Choroid plexus epithelial cell (primary cell): ENCODE measurements around the gene PHACTR4.
A peak's percentile ranks its signal among the peaks of the same experiment; 100 is the strongest.
"Not testable (repeated sequence)": the region's sequence is repeated elsewhere in the genome, so short reads cannot be mapped to it uniquely, and the experiment has no call there.

Source experiments
- DNase-seq: peaks from one replicate; pipeline ENCODE4 v3.0.0-alpha.2; 2010; ENCODE audit warnings: low read depth
- H3K4me3 ChIP-seq: 2 replicates; pipeline ENCODE4 v1.5.1; 2011; ENCODE audit warnings: low read depth, mild to moderate bottlenecking, control low read depth, low read length, moderate library complexity
- TF ChIP-seq, protein P1 (sequence below): conservative IDR thresholded peaks from 2 replicates; pipeline ENCODE4 v1.5.1; 2011; ENCODE audit warnings: low read depth, mild to moderate bottlenecking, control low read depth, inconsistent platforms, low read length, moderate library complexity

The PHACTR4 gene

DNA sequence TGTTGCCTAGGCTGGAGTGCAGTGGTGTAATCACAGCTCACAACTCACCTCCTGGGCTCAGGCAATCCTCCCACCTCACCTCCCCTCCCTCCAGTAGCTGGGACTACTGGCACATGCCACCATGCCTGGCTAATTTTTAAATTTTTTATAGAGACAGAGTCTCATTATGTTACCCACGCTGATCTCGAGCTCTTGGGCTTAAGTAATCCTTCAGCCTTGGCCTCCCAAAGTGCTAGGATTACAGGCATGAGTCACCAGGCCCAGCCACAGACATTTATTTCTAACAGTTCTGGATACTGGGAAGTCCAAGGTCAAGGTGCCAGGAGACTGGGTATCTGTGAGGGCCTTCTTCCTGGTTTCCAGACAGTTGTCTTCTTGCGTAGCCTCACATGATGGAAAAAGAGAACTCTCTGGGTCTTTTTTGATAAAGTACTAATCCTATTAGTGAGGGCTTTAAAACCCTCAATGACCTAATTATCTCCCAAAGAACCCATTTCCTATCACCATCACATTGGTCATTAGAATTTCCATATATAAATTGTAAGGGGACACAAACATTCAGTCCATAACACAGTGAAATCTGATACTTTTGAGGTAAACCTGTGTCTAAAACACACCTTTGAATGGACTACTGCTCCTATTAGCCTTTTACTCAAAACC lies 67.9 kb downstream of the PHACTR4 start:
- TF ChIP-seq, protein P1, sequence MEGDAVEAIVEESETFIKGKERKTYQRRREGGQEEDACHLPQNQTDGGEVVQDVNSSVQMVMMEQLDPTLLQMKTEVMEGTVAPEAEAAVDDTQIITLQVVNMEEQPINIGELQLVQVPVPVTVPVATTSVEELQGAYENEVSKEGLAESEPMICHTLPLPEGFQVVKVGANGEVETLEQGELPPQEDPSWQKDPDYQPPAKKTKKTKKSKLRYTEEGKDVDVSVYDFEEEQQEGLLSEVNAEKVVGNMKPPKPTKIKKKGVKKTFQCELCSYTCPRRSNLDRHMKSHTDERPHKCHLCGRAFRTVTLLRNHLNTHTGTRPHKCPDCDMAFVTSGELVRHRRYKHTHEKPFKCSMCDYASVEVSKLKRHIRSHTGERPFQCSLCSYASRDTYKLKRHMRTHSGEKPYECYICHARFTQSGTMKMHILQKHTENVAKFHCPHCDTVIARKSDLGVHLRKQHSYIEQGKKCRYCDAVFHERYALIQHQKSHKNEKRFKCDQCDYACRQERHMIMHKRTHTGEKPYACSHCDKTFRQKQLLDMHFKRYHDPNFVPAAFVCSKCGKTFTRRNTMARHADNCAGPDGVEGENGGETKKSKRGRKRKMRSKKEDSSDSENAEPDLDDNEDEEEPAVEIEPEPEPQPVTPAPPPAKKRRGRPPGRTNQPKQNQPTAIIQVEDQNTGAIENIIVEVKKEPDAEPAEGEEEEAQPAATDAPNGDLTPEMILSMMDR: no peak
- H3K4me3 ChIP-seq: peak overlapping the region; percentile 44
- DNase-seq: peak; percentile 72

DNA sequence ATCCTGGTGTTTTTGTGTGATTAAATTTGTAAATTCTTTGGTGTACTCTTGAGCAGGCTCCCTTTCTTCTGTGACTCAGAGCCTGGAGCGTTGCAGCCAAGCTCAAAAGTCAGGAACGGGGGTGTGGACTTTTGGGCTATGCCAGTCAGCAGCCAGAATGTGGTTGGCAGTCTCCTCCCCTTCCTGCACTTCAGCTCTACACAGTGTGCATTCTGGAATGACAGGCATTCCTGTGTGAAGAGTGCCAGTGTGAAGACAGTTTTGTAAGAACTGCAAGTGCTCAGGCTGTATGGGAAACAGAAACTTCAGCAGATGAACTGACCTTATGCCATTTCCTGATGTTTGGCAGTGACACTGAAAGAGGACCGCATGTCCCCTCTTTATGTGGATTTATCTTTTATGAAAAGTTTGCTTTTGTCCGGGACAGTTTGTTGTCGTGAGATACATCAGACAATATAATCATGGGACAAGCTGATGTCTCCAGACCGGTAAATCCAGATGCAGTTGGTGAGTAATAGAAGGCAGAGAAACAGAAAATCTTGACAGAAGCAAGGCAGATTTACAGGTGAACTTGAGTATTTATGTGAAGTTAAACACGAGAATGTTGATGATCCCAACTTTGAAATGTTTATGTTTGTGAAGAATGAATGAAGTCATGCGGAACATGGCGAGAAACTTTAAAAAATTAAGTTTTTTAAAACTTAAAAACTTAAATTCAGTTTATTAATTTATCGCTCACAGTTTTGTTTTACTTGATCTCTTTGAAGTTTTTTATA lies 68.6 kb downstream of the PHACTR4 start:
- TF ChIP-seq, protein P1: no peak
- H3K4me3 ChIP-seq: peak overlapping the region; percentile 44
- peak; percentile 97 for DNase-seq

DNA sequence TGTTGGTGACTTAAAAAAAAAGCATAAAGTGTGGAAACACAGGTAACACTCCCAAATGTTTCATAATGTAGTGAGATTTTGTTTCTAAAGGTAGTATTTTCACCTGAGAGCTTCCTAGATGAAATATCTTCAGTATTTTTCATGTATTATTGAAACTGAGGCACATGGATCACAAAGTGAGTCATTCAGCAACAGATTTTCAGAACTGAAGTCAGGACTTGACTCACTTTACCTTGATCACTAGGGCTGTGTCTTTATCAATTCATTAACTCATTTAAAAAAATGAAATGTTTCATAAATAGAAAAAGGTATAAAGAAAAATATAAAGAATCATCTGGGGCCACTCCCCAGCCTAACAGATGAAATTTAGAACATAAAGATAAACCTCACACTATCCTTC lies 69.8 kb downstream of the PHACTR4 start:
- DNase-seq: no peak
- TF ChIP-seq, protein P1: no peak
- H3K4me3 ChIP-seq: no peak overlapping the region

DNA sequence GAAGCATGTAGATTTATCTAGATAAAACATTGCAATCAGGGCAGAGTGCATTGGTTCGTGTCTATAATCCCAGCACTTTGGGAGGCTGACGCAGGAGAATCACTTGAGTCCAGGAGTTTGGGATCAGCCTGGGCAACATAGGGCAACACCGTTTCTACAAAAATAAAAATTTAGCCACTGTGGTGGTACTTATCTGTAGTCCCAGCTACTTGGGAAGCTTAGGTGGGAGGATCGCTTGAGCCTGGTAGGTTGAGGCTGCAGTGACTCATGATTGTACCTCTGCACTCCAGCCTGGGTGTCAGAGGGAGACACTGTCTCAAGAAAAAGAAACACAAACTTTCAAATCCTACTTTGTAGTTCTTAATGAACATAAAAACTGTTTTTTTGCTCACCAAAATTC lies 72.1 kb downstream of the PHACTR4 start:
- no peak overlapping the region for H3K4me3 ChIP-seq
- TF ChIP-seq, protein P1: no peak
- DNase-seq: peak; percentile 30

DNA sequence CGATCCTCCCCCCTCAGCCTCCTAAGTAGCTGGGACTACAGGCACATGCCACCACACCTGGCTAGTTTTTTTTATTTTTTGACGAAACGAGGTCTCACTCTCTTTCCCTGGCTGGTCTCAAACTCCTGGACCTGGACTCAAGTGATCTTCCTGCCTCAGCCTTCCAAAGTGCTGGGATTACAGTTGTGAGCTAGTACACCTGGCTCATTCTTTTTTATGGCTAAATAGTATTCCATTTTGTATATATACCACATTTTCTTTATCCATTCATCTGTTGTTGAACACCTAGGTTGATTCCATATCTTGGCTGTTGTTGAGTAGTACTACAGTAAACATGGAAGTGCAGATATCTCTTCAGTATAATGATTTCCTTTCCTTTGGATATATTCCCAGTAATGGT lies 74.0 kb downstream of the PHACTR4 start:
- H3K4me3 ChIP-seq: no peak overlapping the region
- no peak for DNase-seq
- TF ChIP-seq, protein P1: no peak

DNA sequence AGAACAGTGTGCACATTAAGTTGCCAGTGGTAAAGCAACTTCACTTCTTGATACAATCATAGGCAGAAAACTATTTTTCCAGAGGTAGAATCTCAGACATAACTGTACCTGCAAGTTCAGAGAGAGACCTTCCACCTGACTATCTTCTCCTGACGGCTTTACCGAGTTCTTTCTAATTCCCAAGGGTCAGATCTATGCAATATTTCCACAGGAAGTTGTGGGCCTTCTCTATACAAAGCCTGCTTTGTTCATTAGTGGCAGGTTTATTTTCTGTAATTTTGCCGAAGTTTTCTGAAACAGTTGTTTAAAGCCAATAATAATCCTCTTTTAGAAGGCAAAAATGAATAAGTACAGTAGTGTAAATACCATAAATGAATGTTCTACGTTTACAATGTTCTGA lies 78.1 kb downstream of the PHACTR4 start:
- DNase-seq: no peak

DNA sequence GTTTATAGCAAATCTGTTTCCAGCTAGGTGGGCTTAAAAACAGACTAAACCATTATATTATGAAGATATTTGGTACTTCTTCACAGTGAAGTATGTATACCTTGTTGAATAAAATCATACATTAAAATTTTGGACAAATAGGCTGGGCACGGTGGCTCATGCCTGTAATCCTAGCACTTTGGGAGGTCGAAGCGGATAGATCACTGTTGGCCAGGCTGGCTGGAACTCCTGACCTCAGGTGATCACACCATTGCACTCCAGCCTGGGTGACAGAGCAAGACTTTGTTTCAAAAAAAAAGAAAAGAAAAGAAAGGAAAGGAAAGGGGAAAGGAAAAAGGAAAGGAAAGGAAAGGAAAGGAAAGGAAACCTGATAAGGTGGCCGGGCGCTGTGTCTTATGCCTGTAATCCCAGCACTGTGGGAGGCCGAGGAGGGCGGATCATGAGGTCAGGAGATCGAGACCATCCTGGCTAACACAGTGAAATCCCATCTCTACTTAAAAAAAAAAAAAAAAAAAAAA lies 78.6 kb downstream of the PHACTR4 start:
- DNase-seq, H3K4me3 ChIP-seq: not testable (repeated sequence)

More for the DNA sequence above, 78.1 kb downstream of the PHACTR4 start:
- no peak overlapping the region for H3K4me3 ChIP-seq
- TF ChIP-seq, protein P1: no peak
